ENCODE measurements around the gene MAPK11. TPM values are rescaled to one million over a fixed set of nuclear protein-coding genes. Genes with fewer than 3 reads are reported as not detected.

Gene MAPK11
- total RNA-seq, 1 experiment from 2014 or later, result 19.3 TPM

GRCh38 chr22:50260801-50261614, 9.2 kb downstream of the MAPK11 start:
- Histone ChIP-seq H3K27me3 (ENCODE audit: insufficient read depth, low read length) (no peaks in the 10 kb centered on the region), H3K9ac (ENCODE audit: low read length) (peak overlapping the region; percentile 94), H3K4me1 (ENCODE audit: control insufficient read depth in 1 of 2, insufficient read depth in 2 of 2, low read length in 2 of 2) (peaks cover 19 to 32% of the 10 kb centered on the region in 2 experiments), H3K36me3 (ENCODE audit: control insufficient read depth in 1 of 2, insufficient read depth in 2 of 2, low read length in 2 of 2) (peaks cover 0 to 11% of the 10 kb centered on the region in 2 experiments; a peak in 2 of 4 replicates), H3K9me2 (ENCODE audit: insufficient read depth) (no peaks in the 10 kb centered on the region), H3K9me3 (ENCODE audit: control insufficient read depth in 1 of 2, insufficient read depth in 1 of 2, low read depth in 1 of 2, low read length in 2 of 2) (no peaks in the 10 kb centered on the region), H3K4me2 (ENCODE audit: low read length) (peak overlapping the region; percentile 95), H4K20me1 (ENCODE audit: insufficient read depth) (no peaks in the 10 kb centered on the region), H2AFZ (ENCODE audit: low read depth, low read length, poor library complexity, severe bottlenecking) (no peak overlapping the region), H3K4me3 (replicated peaks in 1 of 2; ENCODE audit: low read depth in 1 of 2, low read length in 2 of 2) (peak overlapping the region; percentile 79 to 90), H3K79me2 (ENCODE audit: insufficient read depth, low read length) (peaks cover 28% of the 10 kb centered on the region), H3K27ac (ENCODE audit: low read depth, low read length) (peak overlapping the region; percentile 83)
- DNase-seq (ENCODE audit: low read depth, low spot score) (no peak), ATAC-seq (peak; percentile 58)
- ChIA-PET POLR2A (interaction anchor here (1.0 kb wide), 1 partner anchor 9 kb away, joined by 3 read pairs; no protein-coding TSS in a partner anchor), RAD21 (ENCODE audit: low non-redundant PET in 1 of 2, low total read pairs in 2 of 2, uncharacterized antibody in 2 of 2, unreplicated experiment in 2 of 2) (interaction anchor here in 1 of 2 experiments (1.2 kb wide), 1 partner anchor 10 kb away, joined by 3 read pairs; the partner anchor contains the start of gene HDAC10), CTCF (interaction anchor here (1.0 to 1.3 kb wide), 2 partner anchors 9 to 12 kb away, joined by 3 to 7 read pairs; no protein-coding TSS in a partner anchor)
- TF ChIP-seq ZBTB33 (IDR thresholded peaks at IDR 0.05; ENCODE audit: extremely low read depth, insufficient replicate concordance, low read length) (no peak), CEBPB (IDR thresholded peaks at IDR 0.05; ENCODE audit: low read depth) (no peak), JUND (IDR thresholded peaks at IDR 0.05) (no peak), ZNF274 (IDR thresholded peaks at IDR 0.05; ENCODE audit: low read depth, low read length) (no peak), MAX (IDR thresholded peaks at IDR 0.05) (peak; percentile 71; the same call in 1 of the 2 replicates), CTCF (IDR thresholded peaks at IDR 0.05 in 2 of 3, conservative IDR thresholded peaks at IDR 0.05 in 1 of 3; ENCODE audit: borderline replicate concordance in 1 of 3, insufficient read depth in 1 of 3, low read depth in 2 of 3, low read length in 2 of 3) (no peak), POLR2AphosphoS5 (IDR thresholded peaks at IDR 0.05; ENCODE audit: low read depth, low read length) (peak; percentile 3), SP1 (IDR thresholded peaks at IDR 0.05; ENCODE audit: low read depth) (no peak), SIN3A (IDR thresholded peaks at IDR 0.05; ENCODE audit: low read depth) (no peak), ZFX (IDR thresholded peaks at IDR 0.05) (peak; percentile 90), YY1 (IDR thresholded peaks at IDR 0.05; ENCODE audit: extremely low read depth, insufficient replicate concordance, low read depth, low read length) (no peak)
- no TSS peak for BruUV-seq (replicated peaks)
- intact Hi-C loops (cut with micrococcal nuclease), result no loop called here
